Esophagus muscularis mucosa (tissue), 4 donors: ENCODE data around the gene SLIRP.

Experiments used
- EP300 ChIP-seq: sonication (generic); formaldehyde crosslinking; IDR thresholded peaks from one replicate; pipeline ENCODE4 v1.6.1; 2017; ENCODE audit warnings: antibody characterized with exemption
- POLR2AphosphoS5 ChIP-seq, 2 donors: sonication (generic); formaldehyde crosslinking; IDR thresholded peaks; one replicate each; pipeline ENCODE4 v1.6.1; 2017; ENCODE audit warnings: antibody characterized with exemption in 2 of 2
- TF ChIP-seq, protein P1 (sequence below), 3 experiments: fragments of 200-600 bp in 2 of 3; fragments of 450-650 bp in 1 of 3; sonication (generic) in 2 of 3; IDR thresholded peaks; one replicate each; pipeline ENCODE4 v1.5.1; 2017 to 2019; ENCODE audit warnings: antibody characterized with exemption in 3 of 3, mild to moderate bottlenecking in 2 of 3, moderate library complexity in 1 of 3

DNA sequence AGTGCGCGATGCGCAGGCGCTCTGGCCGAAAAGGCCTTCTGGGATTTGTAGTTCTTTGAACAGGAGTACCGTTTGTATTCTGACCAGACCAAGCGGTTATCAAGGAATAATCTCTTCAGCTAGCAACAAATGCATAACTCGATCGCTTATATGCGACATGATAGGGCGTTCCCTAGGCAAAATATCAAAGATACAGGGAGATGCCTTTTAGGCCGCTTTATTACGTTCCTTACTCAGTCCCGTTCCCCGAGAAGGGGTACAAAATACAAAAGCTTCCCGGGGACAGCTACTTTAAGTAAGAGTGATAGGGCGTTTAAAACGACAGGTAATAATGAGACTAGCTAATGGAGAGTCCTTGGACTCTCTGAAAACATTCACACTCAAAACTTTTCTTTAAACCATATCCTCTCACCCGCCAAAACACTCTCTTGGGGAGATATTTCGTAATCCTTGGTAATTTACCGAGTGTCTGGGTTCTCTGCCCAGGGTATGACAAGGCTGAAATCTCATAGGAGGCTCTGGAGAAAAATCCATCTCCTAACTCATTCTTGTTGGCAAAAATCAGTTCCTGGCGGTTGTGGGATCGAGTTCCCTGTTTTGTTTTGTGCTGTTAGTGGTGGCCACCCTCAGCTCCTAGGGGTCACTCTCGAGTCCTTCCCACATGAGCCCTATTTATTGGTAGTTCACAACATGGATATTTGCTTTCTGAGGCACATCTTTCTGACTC, 53.5 kb downstream of the SLIRP start:
- TF ChIP-seq EP300 (no peak), POLR2AphosphoS5 (IDR thresholded peaks at IDR 0.05) (no peak)
- TF ChIP-seq, protein P1, sequence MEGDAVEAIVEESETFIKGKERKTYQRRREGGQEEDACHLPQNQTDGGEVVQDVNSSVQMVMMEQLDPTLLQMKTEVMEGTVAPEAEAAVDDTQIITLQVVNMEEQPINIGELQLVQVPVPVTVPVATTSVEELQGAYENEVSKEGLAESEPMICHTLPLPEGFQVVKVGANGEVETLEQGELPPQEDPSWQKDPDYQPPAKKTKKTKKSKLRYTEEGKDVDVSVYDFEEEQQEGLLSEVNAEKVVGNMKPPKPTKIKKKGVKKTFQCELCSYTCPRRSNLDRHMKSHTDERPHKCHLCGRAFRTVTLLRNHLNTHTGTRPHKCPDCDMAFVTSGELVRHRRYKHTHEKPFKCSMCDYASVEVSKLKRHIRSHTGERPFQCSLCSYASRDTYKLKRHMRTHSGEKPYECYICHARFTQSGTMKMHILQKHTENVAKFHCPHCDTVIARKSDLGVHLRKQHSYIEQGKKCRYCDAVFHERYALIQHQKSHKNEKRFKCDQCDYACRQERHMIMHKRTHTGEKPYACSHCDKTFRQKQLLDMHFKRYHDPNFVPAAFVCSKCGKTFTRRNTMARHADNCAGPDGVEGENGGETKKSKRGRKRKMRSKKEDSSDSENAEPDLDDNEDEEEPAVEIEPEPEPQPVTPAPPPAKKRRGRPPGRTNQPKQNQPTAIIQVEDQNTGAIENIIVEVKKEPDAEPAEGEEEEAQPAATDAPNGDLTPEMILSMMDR (IDR thresholded peaks at IDR 0.05) = peak in 1 of 3 experiments; percentile 21
